Stomach smooth muscle (tissue), 2 donors: ENCODE results near the gene HLA-DPB1.

ENCODE experiments used
- H3K27ac ChIP-seq: one replicate; pipeline ENCODE4 v1.7.0; 2013; ENCODE audit warnings: mild to moderate bottlenecking, low read length, inconsistent platforms
- H3K27me3 ChIP-seq, 2 donors: one replicate each; pipeline ENCODE4 v1.7.0; 2013; ENCODE audit warnings: low read length in 2 of 2; ENCODE audit not compliant: insufficient read depth in 2 of 2, control insufficient read depth in 1 of 2
- H3K36me3 ChIP-seq, 2 donors: one replicate each; pipeline ENCODE4 v1.7.0; 2013; ENCODE audit warnings: low read length in 2 of 2; ENCODE audit not compliant: control insufficient read depth in 2 of 2, insufficient read depth in 2 of 2
- H3K4me1 ChIP-seq: one replicate; pipeline ENCODE4 v1.7.0; 2013; ENCODE audit warnings: low read length; ENCODE audit not compliant: control insufficient read depth, insufficient read depth
- H3K4me3 ChIP-seq, 2 donors: one replicate each; pipeline ENCODE4 v1.7.0; 2013; ENCODE audit warnings: low read length in 2 of 2
- H3K9ac ChIP-seq, 2 donors: one replicate each; pipeline ENCODE4 v1.7.0; 2013; ENCODE audit warnings: low read length in 2 of 2, mild to moderate bottlenecking in 1 of 2
- H3K9me3 ChIP-seq, 2 donors: one replicate each; pipeline ENCODE4 v1.7.0; 2013; ENCODE audit warnings: low read length in 2 of 2; ENCODE audit not compliant: control insufficient read depth in 2 of 2
- donor health status: healthy.
- donor health status: Pancreatic carcinoma.

The HLA-DPB1 gene

GRCh38 chr6:33103776-33104175 lies 28.0 kb downstream of the HLA-DPB1 start:
- Histone ChIP-seq H3K9ac (no peak overlapping the region), H3K36me3 (no peaks in the 10 kb centered on the region), H3K27ac (no peak overlapping the region), H3K9me3 (peaks cover 0 to 4% of the 10 kb centered on the region in 2 donors), H3K27me3 (peaks cover 0 to 22% of the 10 kb centered on the region in 2 donors), H3K4me3 (no peak overlapping the region), H3K4me1 (no peaks in the 10 kb centered on the region)

- Histone ChIP-seq H3K9me3 (peaks cover 0 to 4% of the 10 kb centered on the region in 2 donors), H3K9ac (no peak overlapping the region), H3K4me3 (no peak overlapping the region), H3K36me3 (no peaks in the 10 kb centered on the region), H3K4me1 (no peaks in the 10 kb centered on the region), H3K27ac (no peak overlapping the region), H3K27me3 (peaks cover 1 to 22% of the 10 kb centered on the region in 2 donors)
Observed at GRCh38 chr6:33104887-33105286, 29.1 kb downstream of the HLA-DPB1 start.

GRCh38 chr6:33105386-33105785 lies 29.6 kb downstream of the HLA-DPB1 start:
- Histone ChIP-seq H3K4me1 (no peaks in the 10 kb centered on the region), H3K27ac (no peak overlapping the region), H3K4me3 (no peak overlapping the region), H3K36me3 (no peaks in the 10 kb centered on the region), H3K27me3 (peaks cover 2 to 22% of the 10 kb centered on the region in 2 donors), H3K9me3 (peaks cover 0 to 4% of the 10 kb centered on the region in 2 donors), H3K9ac (no peak overlapping the region)

GRCh38 chr6:33105916-33106871 lies 30.4 kb downstream of the HLA-DPB1 start:
- Histone ChIP-seq H3K27me3 (peaks cover 2 to 22% of the 10 kb centered on the region in 2 donors), H3K27ac (no peak overlapping the region)

GRCh38 chr6:33107641-33108040 lies 31.9 kb downstream of the HLA-DPB1 start:
- Histone ChIP-seq H3K36me3 (no peaks in the 10 kb centered on the region), H3K27ac (no peak overlapping the region), H3K4me1 (no peaks in the 10 kb centered on the region), H3K9ac (no peak overlapping the region), H3K9me3 (no peaks in the 10 kb centered on the region), H3K4me3 (no peak overlapping the region), H3K27me3 (peaks cover 9 to 27% of the 10 kb centered on the region in 2 donors)

More at GRCh38 chr6:33105916-33106871, 30.4 kb downstream of the HLA-DPB1 start:
- no peaks in the 10 kb centered on the region for H3K36me3 ChIP-seq
- no peak overlapping the region for H3K9ac ChIP-seq
- no peaks in the 10 kb centered on the region for H3K9me3 ChIP-seq
- H3K4me3 ChIP-seq, result no peak overlapping the region
- H3K4me1 ChIP-seq, result no peaks in the 10 kb centered on the region

GRCh38 chr6:33108307-33108706 lies 32.5 kb downstream of the HLA-DPB1 start:
- peaks cover 9 to 33% of the 10 kb centered on the region in 2 donors for H3K27me3 ChIP-seq
- H3K4me1 ChIP-seq, result no peaks in the 10 kb centered on the region
- no peak overlapping the region for H3K9ac ChIP-seq
- H3K9me3 ChIP-seq, result no peaks in the 10 kb centered on the region
- H3K4me3 ChIP-seq, result no peak overlapping the region
- H3K36me3 ChIP-seq, result no peaks in the 10 kb centered on the region
- H3K27ac ChIP-seq, result no peak overlapping the region

- Histone ChIP-seq H3K27me3 (peaks cover 32 to 39% of the 10 kb centered on the region in 2 donors), H3K9me3 (no peaks in the 10 kb centered on the region), H3K36me3 (no peaks in the 10 kb centered on the region), H3K4me3 (no peak overlapping the region), H3K27ac (no peak overlapping the region), H3K4me1 (peaks cover 8% of the 10 kb centered on the region), H3K9ac (no peak overlapping the region)
Observed at GRCh38 chr6:33112148-33112547, 36.4 kb downstream of the HLA-DPB1 start.

- Histone ChIP-seq H3K9me3 (no peaks in the 10 kb centered on the region), H3K9ac (no peak overlapping the region), H3K27me3 (peaks cover 38 to 49% of the 10 kb centered on the region in 2 donors), H3K4me3 (no peak overlapping the region), H3K27ac (no peak overlapping the region), H3K36me3 (no peaks in the 10 kb centered on the region), H3K4me1 (peaks cover 8% of the 10 kb centered on the region)
Observed at GRCh38 chr6:33113755-33114154, 38.0 kb downstream of the HLA-DPB1 start.

GRCh38 chr6:33114406-33114805 lies 38.6 kb downstream of the HLA-DPB1 start:
- H3K27ac ChIP-seq, result no peak overlapping the region
- no peaks in the 10 kb centered on the region for H3K36me3 ChIP-seq
- peaks cover 38 to 49% of the 10 kb centered on the region in 2 donors for H3K27me3 ChIP-seq
- no peaks in the 10 kb centered on the region for H3K9me3 ChIP-seq
- no peak overlapping the region for H3K4me3 ChIP-seq
- H3K4me1 ChIP-seq, result peaks cover 8% of the 10 kb centered on the region
- no peak overlapping the region for H3K9ac ChIP-seq

GRCh38 chr6:33116417-33116816 lies 40.6 kb downstream of the HLA-DPB1 start:
- Histone ChIP-seq H3K4me1 (peaks cover 8% of the 10 kb centered on the region), H3K9ac (no peak overlapping the region), H3K27me3 (peaks cover 35 to 49% of the 10 kb centered on the region in 2 donors), H3K9me3 (no peaks in the 10 kb centered on the region), H3K27ac (no peak overlapping the region), H3K36me3 (no peaks in the 10 kb centered on the region), H3K4me3 (no peak overlapping the region)
